Iris pigment epithelial cell (primary cell): Measurements from ENCODE around the gene LRFN4.
A peak's percentile ranks its signal among the peaks of the same experiment; 100 is the strongest.

ENCODE experiments used
- DNase-seq: peaks from one replicate; pipeline ENCODE4 v3.0.0-alpha.2; 2011; ENCODE audit warnings: low read depth

Gene LRFN4

GRCh38 chr11:66845143-66845875, 11.6 kb upstream of the LRFN4 start:
- no peak for DNase-seq

GRCh38 chr11:66845876-66846212, 11.0 kb upstream of the LRFN4 start:
- DNase-seq = no peak

- peak; percentile 41 for DNase-seq
Observed at GRCh38 chr11:66846671-66847091, 10.2 kb upstream of the LRFN4 start.

GRCh38 chr11:66847461-66848232, 9.2 kb upstream of the LRFN4 start:
- no peak for DNase-seq

GRCh38 chr11:66848671-66849500, 8.0 kb upstream of the LRFN4 start:
- no peak for DNase-seq

GRCh38 chr11:66849501-66850234, 7.2 kb upstream of the LRFN4 start:
- DNase-seq = no peak

GRCh38 chr11:66850235-66850587, 6.7 kb upstream of the LRFN4 start:
- DNase-seq = no peak

- no peak for DNase-seq
Observed at GRCh38 chr11:66850588-66851238, 6.2 kb upstream of the LRFN4 start.

- DNase-seq = no peak
Observed at GRCh38 chr11:66851239-66851596, 5.6 kb upstream of the LRFN4 start.

GRCh38 chr11:66851698-66852465, 5.0 kb upstream of the LRFN4 start:
- DNase-seq = no peak

- no peak for DNase-seq
Observed at GRCh38 chr11:66852466-66853241, 4.2 kb upstream of the LRFN4 start.

- DNase-seq = no peak
Observed at GRCh38 chr11:66853242-66854229, 3.3 kb upstream of the LRFN4 start.

GRCh38 chr11:66854231-66854661, 2.6 kb upstream of the LRFN4 start:
- DNase-seq = no peak

- DNase-seq = no peak
Observed at GRCh38 chr11:66854729-66855211, 2.1 kb upstream of the LRFN4 start.

GRCh38 chr11:66855574-66856495, 1.0 kb upstream of the LRFN4 start:
- peak; percentile 90 for DNase-seq

GRCh38 chr11:66857234-66857926, 516 bp downstream of the LRFN4 start:
- no peak for DNase-seq

- DNase-seq = no peak
Observed at GRCh38 chr11:66857927-66858185, 992 bp downstream of the LRFN4 start.
